Measurements from ENCODE around the gene CD84. TPM values are rescaled to one million over a fixed set of nuclear protein-coding genes. Genes with fewer than 3 reads are reported as not detected.

CD84 gene
- total and polyA plus RNA-seq, 12 donors: 0.25 to 11.8 (median 1.6) TPM

- DNase-seq (no peak), ATAC-seq (peak in 2 of 8 donors; percentile 41 to 67)
- Histone ChIP-seq H3K4me3 (no peak overlapping the region), H3K27ac (peak overlapping the region in 1 of 10 donors; percentile 54), H3K9me3 (no peaks in the 10 kb centered on the region), H3K27me3 (peaks cover 0 to 10% (median 0%) of the 10 kb centered on the region in 7 donors), H3K36me3 (peaks cover 0 to 34% (median 0%) of the 10 kb centered on the region in 9 donors), H3K4me1 (peaks cover 0 to 45% (median 0%) of the 10 kb centered on the region in 9 donors)
- WGBS, 2 donors: 90 to 91% methylated on average over 2 of the region's 2 CpGs
- TF ChIP-seq CTCF (IDR thresholded peaks at IDR 0.05): no peak
- intact Hi-C loops (cut with DNase I): no loop called here
Observed at GRCh38 chr1:160546942-160547341, 32.4 kb downstream of the CD84 start.

- peak in 6 of 9 donors; percentile 11 to 60 (median 30) for TF ChIP-seq CTCF (IDR thresholded peaks at IDR 0.05)
- 90 to 94% methylated on average over 1 of the region's 1 CpG for WGBS, 2 donors
- H3K4me1 ChIP-seq: peaks cover 0 to 68% (median 9%) of the 10 kb centered on the region in 9 donors
Observed at GRCh38 chr1:160544647-160545046, 34.6 kb downstream of the CD84 start.

GRCh38 chr1:160542303-160542945, 36.9 kb downstream of the CD84 start:
- H3K4me1 ChIP-seq: peaks cover 0 to 62% (median 14%) of the 10 kb centered on the region in 9 donors
- no peaks in the 10 kb centered on the region for H3K27me3 ChIP-seq
- peak overlapping the region in 1 of 10 donors; percentile 44 for H3K27ac ChIP-seq
- peaks cover 0 to 3% (median 0%) of the 10 kb centered on the region in 11 donors for H3K9me3 ChIP-seq
- ATAC-seq (no peak), DNase-seq (no peak)
- H3K36me3 ChIP-seq: peaks cover 0 to under 1% (median 0%) of the 10 kb centered on the region in 9 donors
- 0 to 33% methylated on average over 2 of the region's 2 CpGs for WGBS, 2 donors
- TF ChIP-seq CTCF (IDR thresholded peaks at IDR 0.05): no peak
- no peak overlapping the region for H3K4me3 ChIP-seq
- intact Hi-C loops (cut with DNase I): no loop called here

More at GRCh38 chr1:160544647-160545046, 34.6 kb downstream of the CD84 start:
- Histone ChIP-seq H3K27ac (no peak overlapping the region), H3K4me3 (no peak overlapping the region), H3K27me3 (peaks cover 0 to 3% (median 0%) of the 10 kb centered on the region in 7 donors), H3K36me3 (peaks cover 0 to 15% (median 0%) of the 10 kb centered on the region in 9 donors), H3K9me3 (no peaks in the 10 kb centered on the region)
- ATAC-seq (no peak), DNase-seq (no peak)
- intact Hi-C loops (cut with DNase I): no loop called here

GRCh38 chr1:160541622-160542302, 37.5 kb downstream of the CD84 start:
- Histone ChIP-seq H3K4me3 (no peak overlapping the region), H3K9me3 (peaks cover 0 to 7% (median 0%) of the 10 kb centered on the region in 11 donors), H3K4me1 (peaks cover 0 to 57% (median 14%) of the 10 kb centered on the region in 9 donors), H3K27ac (peak overlapping the region in 1 of 10 donors; percentile 44), H3K27me3 (no peaks in the 10 kb centered on the region), H3K36me3 (no peaks in the 10 kb centered on the region)
- TF ChIP-seq CTCF (IDR thresholded peaks at IDR 0.05): no peak
- DNase-seq (no peak), ATAC-seq (no peak)
- intact Hi-C loops (cut with DNase I): no loop called here
- 68 to 70% methylated on average over 1 of the region's 1 CpG for WGBS, 2 donors
